ENCODE data around the gene PDGFRB. TPM values are rescaled to one million over a fixed set of nuclear protein-coding genes. Genes with fewer than 3 reads are reported as not detected.

Gene PDGFRB
- total RNA-seq, 1 experiment from 2014 or later = 0.34 TPM

- Histone ChIP-seq H3K27ac (ENCODE audit: low read depth, low read length) (no peak overlapping the region), H3K9me2 (ENCODE audit: insufficient read depth) (no peaks in the 10 kb centered on the region), H3K4me3 (replicated peaks in 1 of 2; ENCODE audit: low read depth in 1 of 2, low read length in 2 of 2) (no peak overlapping the region), H4K20me1 (ENCODE audit: insufficient read depth) (no peaks in the 10 kb centered on the region), H3K4me2 (ENCODE audit: low read length) (no peak overlapping the region), H3K9me3 (ENCODE audit: control insufficient read depth in 1 of 2, insufficient read depth in 1 of 2, low read depth in 1 of 2, low read length in 2 of 2) (no peaks in the 10 kb centered on the region), H3K4me1 (ENCODE audit: control insufficient read depth in 1 of 2, insufficient read depth in 2 of 2, low read length in 2 of 2) (peaks cover 0 to 16% of the 10 kb centered on the region in 2 experiments; a peak in 2 of 4 replicates), H2AFZ (ENCODE audit: low read depth, low read length, poor library complexity, severe bottlenecking) (no peak overlapping the region), H3K9ac (ENCODE audit: low read length) (no peak overlapping the region), H3K27me3 (ENCODE audit: insufficient read depth, low read length) (no peaks in the 10 kb centered on the region), H3K36me3 (ENCODE audit: control insufficient read depth in 1 of 2, insufficient read depth in 2 of 2, low read length in 2 of 2) (no peaks in the 10 kb centered on the region), H3K79me2 (ENCODE audit: insufficient read depth, low read length) (no peaks in the 10 kb centered on the region)
- no peak for ATAC-seq
- no peak for DNase-seq (ENCODE audit: low read depth, low spot score)
- TF ChIP-seq RAD21 (IDR thresholded peaks at IDR 0.05; ENCODE audit: low read depth) (no peak), YY1 (IDR thresholded peaks at IDR 0.05; ENCODE audit: extremely low read depth, insufficient replicate concordance, low read depth, low read length) (no peak), FOSL1 (IDR thresholded peaks at IDR 0.05; ENCODE audit: low read depth) (no peak), ZBTB33 (IDR thresholded peaks at IDR 0.05; ENCODE audit: extremely low read depth, insufficient replicate concordance, low read length) (no peak), SRF (IDR thresholded peaks at IDR 0.05; ENCODE audit: low read depth) (no peak), ZNF274 (IDR thresholded peaks at IDR 0.05; ENCODE audit: low read depth, low read length) (no peak), ATF3 (IDR thresholded peaks at IDR 0.05) (no peak)
- POLR2A ChIA-PET = no interaction called here
- BruUV-seq (replicated peaks) = no TSS peak
- RAD21 ChIA-PET (ENCODE audit: low non-redundant PET in 1 of 2, low total read pairs in 2 of 2, uncharacterized antibody in 2 of 2, unreplicated experiment in 2 of 2) = no interaction called here
- CTCF ChIA-PET = interaction anchor here (0.9 kb wide), 1 partner anchor 11 kb away, joined by 3 read pairs; no protein-coding TSS in a partner anchor
- intact Hi-C loops (cut with micrococcal nuclease) = no loop called here
Observed at GRCh38 chr5:150107909-150108447, 47.7 kb downstream of the PDGFRB start.

Measured in HCT116 (cell line).